ENCODE measurements around the gene TYR.
"Not testable (repeated sequence)": the region's sequence is repeated elsewhere in the genome, so short reads cannot be mapped to it uniquely, and the experiment has no call there.

The TYR gene

GRCh38 chr11:89177691-89178231 lies at the start of gene TYR:
Gene TYR (plus strand): TSS chr11:89177875. CDS start chr11:89177954, 79 bp downstream.
- no peak for DNase-seq (ENCODE audit: low read depth in 1 of 2, low spot score in 1 of 2)

GRCh38 chr11:89136606-89137005 lies 41.1 kb upstream of the TYR start:
- DNase-seq (ENCODE audit: low read depth in 1 of 2, low spot score in 1 of 2), result no peak

DNA sequence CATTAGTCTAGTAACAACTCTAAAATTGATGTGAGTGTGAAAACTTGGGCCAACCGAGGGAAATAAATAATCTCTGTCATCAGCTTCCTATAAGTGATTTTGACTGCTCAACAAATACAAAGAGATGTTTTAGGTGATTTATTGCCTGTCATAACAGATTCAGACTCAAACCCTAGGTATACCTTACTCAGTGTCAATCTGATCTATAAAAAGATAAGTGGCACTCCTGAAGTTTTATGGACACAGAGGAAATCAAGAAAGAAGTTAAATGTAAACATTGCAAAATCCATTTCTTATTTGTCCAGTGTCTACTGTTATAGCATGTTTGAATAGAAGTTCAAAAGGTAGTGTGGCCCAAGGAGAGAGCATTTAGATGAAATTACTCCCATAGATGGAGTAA lies 30.4 kb upstream of the TYR start:
- DNase-seq (ENCODE audit: low read depth in 1 of 2, low spot score in 1 of 2), result no peak

DNA sequence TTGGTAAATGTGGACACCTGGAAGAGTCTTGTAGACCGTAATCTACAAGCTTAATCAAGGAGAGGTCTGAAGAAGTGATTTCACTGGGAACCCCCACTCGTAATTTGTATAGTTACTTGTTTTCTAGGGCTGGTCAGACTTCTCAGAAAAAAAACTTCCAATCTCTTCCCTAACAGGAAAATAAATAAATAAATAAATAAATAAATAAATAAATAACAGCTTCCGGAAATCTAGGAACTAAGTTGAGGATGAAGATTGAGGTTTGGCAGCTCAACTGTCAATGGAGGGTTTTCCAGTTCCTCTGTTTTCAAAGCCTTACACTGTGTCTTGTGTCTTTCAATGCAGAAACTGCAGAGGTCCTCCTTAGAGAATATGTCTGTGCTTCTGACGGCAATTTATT lies 17.7 kb upstream of the TYR start:
- DNase-seq (ENCODE audit: low read depth in 1 of 2, low spot score in 1 of 2), result no peak

- no peak for DNase-seq (ENCODE audit: low read depth in 1 of 2, low spot score in 1 of 2)
These were observed 15.7 kb upstream of the TYR start for GRCh38 chr11:89161949-89162348.

DNA sequence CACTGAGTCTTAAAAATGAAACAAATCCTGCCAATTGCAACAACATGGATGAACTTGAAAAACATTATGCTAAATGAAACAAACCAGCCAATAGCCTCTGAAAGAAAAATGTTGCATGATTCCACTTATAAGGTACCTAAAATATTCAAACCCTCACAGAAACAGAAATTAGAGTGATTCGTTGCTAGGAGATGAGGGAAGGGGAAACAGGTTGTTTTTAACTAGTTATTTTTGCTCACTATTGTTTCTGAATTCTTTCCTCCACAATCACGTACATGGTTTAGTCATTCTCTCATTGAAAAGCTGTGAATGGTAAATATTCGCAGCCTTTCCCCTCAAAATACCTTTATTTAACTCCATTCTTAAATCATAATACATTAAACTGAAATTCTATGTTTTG lies 14.0 kb upstream of the TYR start:
- no peak for DNase-seq (ENCODE audit: low read depth in 1 of 2, low spot score in 1 of 2)

GRCh38 chr11:89168396-89168795 lies 9.3 kb upstream of the TYR start:
- no peak for DNase-seq (ENCODE audit: low read depth in 1 of 2, low spot score in 1 of 2)

- DNase-seq (ENCODE audit: low read depth in 1 of 2, low spot score in 1 of 2), result no peak
These were observed 1.9 kb upstream of the TYR start for GRCh38 chr11:89175796-89176195.

DNA sequence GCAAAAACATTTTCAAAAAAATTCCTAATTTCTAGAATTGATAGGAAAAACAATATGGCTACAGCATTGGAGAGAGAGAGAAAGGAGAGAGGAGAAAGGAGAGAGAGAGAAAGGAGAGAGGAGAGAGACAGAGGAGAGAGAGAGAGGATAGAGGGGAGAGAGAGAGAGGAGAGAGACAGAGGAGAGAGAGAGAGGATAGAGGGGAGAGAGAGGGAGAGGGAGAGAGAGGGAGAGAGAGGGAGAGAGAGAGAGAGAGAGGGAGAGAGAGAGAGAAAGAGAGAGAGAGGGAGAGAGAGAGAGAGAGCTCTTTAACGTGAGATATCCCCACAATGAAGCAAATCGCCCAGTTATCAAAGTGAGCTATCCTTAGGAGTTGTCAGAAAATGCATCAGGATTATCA lies 737 bp upstream of the TYR start:
- DNase-seq (ENCODE audit: low read depth in 1 of 2, low spot score in 1 of 2), result no peak

DNA sequence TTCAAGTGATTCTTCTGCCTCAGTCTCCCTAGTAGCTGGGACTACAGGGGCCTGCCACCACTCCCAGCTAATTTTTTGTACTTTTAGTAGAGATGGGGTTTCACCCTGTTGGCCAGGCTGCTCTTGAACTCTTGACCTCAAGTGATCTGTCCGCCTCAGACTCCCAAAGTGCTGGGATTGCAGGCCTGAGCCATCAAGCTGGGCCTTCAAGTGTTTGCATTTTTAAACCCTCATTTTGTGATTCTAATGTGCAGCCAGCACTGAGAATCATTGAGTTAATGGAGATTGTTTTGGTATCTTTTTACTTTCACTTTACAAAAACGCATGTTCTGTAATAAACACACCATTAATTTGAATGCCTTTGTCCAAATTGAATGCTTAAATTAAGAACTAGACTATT lies 3.4 kb downstream of the TYR start:
- no peak for DNase-seq (ENCODE audit: low read depth in 1 of 2, low spot score in 1 of 2)

DNA sequence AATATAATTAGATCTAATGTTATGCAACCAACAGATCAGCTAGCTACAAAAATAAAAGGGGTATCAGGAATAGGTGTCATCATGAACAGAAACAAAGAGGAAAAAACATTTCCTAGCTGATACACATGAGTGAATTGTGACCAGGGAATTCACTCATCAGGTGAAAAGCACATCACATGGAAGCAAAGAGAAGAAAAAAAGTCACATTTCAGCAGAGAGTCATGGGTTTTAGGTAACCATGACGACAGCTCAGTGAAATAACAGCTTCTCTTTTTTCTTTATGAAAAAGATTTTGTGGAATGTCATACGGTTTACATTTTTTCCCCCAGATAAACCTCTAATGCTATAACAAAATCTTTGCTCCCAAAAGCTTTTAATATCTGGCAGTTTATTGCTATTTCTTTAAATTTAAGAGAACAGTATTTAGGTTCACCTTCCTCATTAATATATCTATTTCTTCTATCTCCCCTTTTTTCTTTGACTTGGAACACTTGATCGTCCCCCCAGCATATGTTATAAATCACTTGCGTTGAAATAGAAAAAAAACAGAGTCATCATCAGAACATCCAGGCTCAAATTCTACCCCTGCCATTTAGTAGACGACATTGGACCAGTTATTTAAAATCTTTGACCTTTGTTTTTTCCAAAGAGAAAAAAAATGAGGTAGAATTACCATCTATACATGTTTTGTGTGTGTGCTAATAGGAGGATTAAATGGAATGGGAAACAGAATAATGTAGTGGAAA lies 5.3 kb downstream of the TYR start:
- DNase-seq (ENCODE audit: low read depth in 1 of 2, low spot score in 1 of 2), result no peak

DNA sequence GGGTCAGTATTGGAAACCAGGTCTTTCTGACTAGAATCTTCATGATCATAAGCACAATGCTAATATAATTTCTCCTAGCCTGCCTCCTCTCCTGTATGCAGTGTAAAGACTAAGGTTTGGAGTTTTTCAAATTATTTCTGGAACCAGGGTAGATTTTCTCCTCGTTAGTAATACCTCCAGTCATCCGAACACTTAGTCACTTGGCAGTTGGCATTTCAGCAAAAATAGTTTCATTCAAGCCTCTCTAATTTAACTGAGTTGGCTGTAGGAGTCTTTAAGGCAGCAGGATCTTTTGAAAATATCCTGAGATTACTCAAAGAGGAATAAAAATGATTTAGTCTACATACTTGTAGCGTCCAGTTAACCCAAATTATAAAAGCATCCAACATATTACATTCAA lies 6.3 kb downstream of the TYR start:
- no peak for DNase-seq (ENCODE audit: low read depth in 1 of 2, low spot score in 1 of 2)

GRCh38 chr11:89189776-89190175 lies 12.1 kb downstream of the TYR start:
- DNase-seq (ENCODE audit: low read depth in 1 of 2, low spot score in 1 of 2), result no peak

- DNase-seq (ENCODE audit: low read depth in 1 of 2, low spot score in 1 of 2), result no peak
These were observed 23.5 kb downstream of the TYR start for GRCh38 chr11:89201138-89201537.

DNA sequence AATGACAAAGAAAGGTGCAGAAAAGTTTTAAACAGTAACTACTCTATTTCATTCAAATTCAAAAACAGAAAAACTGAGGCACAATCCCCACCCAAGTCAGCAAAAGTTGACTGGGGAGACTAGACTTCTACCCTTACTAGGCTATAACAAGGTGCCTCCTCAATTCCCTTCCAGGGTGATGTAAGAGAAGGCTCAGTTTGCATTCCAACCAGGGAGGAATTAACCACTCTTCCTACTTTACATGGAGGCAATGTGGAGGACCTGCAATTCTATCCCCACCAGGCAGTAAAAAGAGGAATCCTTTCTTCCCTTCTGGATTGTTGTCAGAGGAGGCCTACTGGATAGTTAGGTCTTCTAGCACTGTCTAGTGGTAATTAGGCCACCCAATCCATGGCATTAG lies 26.1 kb downstream of the TYR start:
- DNase-seq (ENCODE audit: low read depth in 1 of 2, low spot score in 1 of 2), result no peak

- DNase-seq (ENCODE audit: low read depth in 1 of 2, low spot score in 1 of 2), result no peak
These were observed 27.7 kb downstream of the TYR start for GRCh38 chr11:89205378-89205777.

DNA sequence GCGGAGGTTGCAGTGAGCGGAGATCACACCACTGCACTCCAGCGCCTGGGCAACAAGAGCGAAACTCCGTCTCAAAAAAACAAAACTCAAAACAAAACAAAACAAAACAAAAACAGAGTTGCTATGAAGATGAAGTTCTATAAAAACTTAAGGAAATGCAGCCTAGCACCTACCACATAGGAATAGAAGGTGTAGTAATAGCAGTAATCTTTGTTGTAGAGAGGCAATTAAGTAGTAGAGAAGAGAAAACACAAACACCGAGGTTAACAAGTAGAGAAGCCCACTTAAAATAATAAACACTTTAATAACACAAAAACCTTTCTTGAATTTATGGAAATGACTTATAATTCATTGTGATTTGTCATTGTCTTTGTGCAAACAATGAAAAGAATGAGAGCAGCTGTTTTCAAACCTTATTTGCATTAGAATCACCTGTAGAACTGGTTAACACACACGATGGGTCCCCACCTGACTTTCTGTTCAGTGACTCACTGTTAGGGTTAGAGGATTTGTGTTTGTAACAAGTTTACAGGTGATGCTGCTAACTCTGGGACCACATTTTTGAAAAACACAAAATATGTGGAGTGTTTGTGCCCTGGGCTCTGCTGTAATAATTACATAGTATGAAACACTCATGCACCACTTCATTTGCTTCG lies 43.1 kb downstream of the TYR start:
- no peak for DNase-seq (ENCODE audit: low read depth in 1 of 2, low spot score in 1 of 2)

GRCh38 chr11:89235083-89235482 lies 57.4 kb downstream of the TYR start:
- no peak for DNase-seq (ENCODE audit: low read depth in 1 of 2, low spot score in 1 of 2)

- no peak for DNase-seq (ENCODE audit: low read depth in 1 of 2, low spot score in 1 of 2)
These were observed 58.3 kb downstream of the TYR start for GRCh38 chr11:89235976-89236375.

DNA sequence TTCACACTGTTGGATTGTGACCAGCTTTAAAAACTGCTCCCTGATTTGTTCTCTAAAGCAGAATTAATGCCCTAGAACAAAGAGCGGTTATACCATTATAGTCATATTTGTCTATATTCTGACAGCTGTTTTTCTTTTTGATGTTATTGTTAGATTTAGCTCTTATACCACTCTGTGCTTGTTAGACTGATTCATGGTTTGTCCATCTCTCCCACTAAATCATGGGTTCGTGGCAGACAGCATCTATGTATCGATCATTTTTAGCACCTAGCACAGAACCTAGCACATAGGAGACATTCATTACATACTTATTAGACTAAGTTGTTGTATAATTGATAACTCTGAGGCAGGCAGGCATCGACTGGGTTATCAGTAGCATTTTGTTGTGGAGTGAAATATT lies 69.3 kb downstream of the TYR start:
- not testable (repeated sequence) for DNase-seq (ENCODE audit: low read depth in 1 of 2, low spot score in 1 of 2)

DNA sequence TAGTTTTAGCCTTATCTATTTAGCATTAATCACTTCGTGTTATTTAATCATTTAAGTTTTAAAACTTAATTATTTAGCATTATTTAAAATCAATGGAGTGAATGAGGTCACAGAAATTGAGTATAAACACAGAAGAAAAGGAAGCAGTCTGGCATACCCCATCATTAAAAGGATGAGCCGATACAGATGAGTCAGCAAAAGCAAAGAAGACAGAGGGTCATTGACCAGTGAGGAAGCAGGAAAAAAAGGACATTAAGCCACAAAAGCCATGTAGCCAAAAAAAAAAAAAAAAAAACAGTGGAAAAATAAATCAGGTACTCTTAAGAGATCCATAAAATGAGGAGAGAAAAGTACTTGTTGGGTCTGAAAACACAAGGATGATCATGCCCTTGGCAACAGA lies 71.5 kb downstream of the TYR start:
- DNase-seq (ENCODE audit: low read depth in 1 of 2, low spot score in 1 of 2), result no peak

GRCh38 chr11:89261483-89261882 lies 83.8 kb downstream of the TYR start:
- DNase-seq (ENCODE audit: low read depth in 1 of 2, low spot score in 1 of 2), result not testable (repeated sequence)

All from stimulated activated CD4-positive, alpha-beta T cell treated with anti-CD3 and anti-CD28 coated beads, Interleukin-15, amount 100 ng/mL, for 1 hour (primary cell).